ENCODE data around the gene MAPK13. TPM values are rescaled to one million over a fixed set of nuclear protein-coding genes. Genes with fewer than 3 reads are reported as not detected.
A peak's percentile ranks its signal among the peaks of the same experiment; 100 is the strongest.

MAPK13 gene
- total RNA-seq, 6 experiments from 2014 or later = 2.2 to 5.0 (median 3.0) TPM

DNA sequence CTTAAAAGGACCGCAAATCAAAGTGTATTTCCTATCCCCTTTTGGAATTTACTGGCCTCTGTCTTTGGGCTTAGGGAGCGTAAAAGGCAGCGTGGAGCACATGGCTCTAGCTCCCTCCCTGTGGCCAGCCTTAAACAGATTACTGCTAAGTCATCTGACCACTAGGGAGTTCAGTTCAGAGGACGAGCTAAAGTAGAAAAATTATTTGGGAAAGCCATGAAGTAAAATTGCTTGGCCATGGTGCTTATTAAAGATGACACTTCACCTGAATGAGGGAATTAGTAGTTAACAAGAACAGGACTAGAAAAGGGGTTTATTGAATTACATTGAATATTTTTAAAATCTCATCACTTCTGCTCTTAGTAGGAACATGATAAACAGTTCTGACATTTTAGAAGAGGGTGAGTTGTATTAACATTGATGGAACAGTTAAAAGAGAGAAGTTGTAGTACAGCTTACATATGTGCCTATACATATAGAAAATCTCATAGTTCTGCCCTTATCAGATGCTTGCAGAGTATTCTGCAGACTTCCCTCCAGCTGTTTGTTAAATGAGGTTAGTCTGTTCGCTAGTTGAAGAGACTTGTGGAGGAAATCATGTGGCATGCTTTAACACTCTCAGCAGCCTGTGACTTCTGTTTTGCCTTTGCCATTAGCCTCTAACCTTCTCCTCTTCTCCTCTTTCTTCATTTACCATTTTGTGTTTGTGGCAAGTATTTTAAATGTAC is 31.2 kb upstream of the MAPK13 start:
- H3K9me3 ChIP-seq = no peaks in the 10 kb centered on the region
- 60% methylated on average over 5 of the region's 5 CpGs for WGBS (ENCODE audit: insufficient coverage, low coverage, low lambda C conversion rate, missing lambda C conversion rate)
- no peak overlapping the region for H3K27ac ChIP-seq
- no peak for TF ChIP-seq POLR2A (IDR thresholded peaks at IDR 0.05)
- TF ChIP-seq, protein P1, sequence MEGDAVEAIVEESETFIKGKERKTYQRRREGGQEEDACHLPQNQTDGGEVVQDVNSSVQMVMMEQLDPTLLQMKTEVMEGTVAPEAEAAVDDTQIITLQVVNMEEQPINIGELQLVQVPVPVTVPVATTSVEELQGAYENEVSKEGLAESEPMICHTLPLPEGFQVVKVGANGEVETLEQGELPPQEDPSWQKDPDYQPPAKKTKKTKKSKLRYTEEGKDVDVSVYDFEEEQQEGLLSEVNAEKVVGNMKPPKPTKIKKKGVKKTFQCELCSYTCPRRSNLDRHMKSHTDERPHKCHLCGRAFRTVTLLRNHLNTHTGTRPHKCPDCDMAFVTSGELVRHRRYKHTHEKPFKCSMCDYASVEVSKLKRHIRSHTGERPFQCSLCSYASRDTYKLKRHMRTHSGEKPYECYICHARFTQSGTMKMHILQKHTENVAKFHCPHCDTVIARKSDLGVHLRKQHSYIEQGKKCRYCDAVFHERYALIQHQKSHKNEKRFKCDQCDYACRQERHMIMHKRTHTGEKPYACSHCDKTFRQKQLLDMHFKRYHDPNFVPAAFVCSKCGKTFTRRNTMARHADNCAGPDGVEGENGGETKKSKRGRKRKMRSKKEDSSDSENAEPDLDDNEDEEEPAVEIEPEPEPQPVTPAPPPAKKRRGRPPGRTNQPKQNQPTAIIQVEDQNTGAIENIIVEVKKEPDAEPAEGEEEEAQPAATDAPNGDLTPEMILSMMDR (IDR thresholded peaks at IDR 0.05) = no peak
- no peak overlapping the region for H3K4me3 ChIP-seq
- H3K36me3 ChIP-seq = peaks cover 0 to 29% (median 8%) of the 10 kb centered on the region in 4 donors
- ATAC-seq (no peak), DNase-seq (no peak)
- no peaks in the 10 kb centered on the region for H3K27me3 ChIP-seq
- intact Hi-C loops (cut with DNase I) = loop anchor here in 1 of 2 donors (5.0 kb wide), 1 partner anchor 72 kb away; the partner anchor contains the start of gene MAPK14
- peaks cover 0 to 25% (median 14%) of the 10 kb centered on the region in 4 donors for H3K4me1 ChIP-seq

DNA sequence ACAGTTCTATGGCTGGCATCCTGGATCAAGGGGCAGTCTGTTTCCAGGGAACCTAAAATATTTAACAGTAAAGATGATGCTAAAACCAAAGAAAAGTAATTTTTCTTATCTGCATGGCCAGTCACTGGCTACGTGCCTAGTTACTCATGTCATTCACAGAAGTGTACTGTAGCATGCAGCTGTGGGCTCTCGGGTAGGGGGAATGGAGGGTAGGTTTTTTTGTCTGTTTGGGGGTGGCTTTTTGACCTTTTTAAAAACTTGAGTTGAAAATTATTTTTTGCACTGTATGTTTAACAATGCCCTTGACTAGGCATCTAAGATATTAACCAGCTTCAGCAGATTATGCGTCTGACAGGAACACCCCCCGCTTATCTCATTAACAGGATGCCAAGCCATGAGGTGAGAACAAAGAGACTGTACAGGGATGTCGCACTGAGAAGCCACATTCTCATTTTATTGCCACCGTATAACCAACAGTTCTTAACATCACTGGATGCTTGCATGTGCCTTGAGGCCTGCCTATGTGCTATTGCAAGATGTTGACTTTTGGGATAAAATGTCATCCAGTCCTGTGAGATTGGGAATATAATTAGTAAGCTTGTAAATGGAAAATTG is 30.3 kb upstream of the MAPK13 start:
- TF ChIP-seq POLR2A (IDR thresholded peaks at IDR 0.05) = no peak
- TF ChIP-seq, protein P1 (IDR thresholded peaks at IDR 0.05) = no peak
- Histone ChIP-seq H3K4me1 (peaks cover 0 to 22% (median 12%) of the 10 kb centered on the region in 4 donors), H3K27me3 (no peaks in the 10 kb centered on the region), H3K36me3 (peaks cover 0 to 38% (median 9%) of the 10 kb centered on the region in 4 donors), H3K4me3 (no peak overlapping the region), H3K9me3 (no peaks in the 10 kb centered on the region), H3K27ac (no peak overlapping the region)
- DNase-seq = no peak
- intact Hi-C loops (cut with DNase I) = loop anchor here in 1 of 2 donors (5.0 kb wide), 1 partner anchor 73 kb away; the partner anchor contains the start of gene MAPK14
- WGBS (ENCODE audit: insufficient coverage, low coverage, low lambda C conversion rate, missing lambda C conversion rate) = 45% methylated on average over 6 of the region's 6 CpGs
- ATAC-seq = no peak

DNA sequence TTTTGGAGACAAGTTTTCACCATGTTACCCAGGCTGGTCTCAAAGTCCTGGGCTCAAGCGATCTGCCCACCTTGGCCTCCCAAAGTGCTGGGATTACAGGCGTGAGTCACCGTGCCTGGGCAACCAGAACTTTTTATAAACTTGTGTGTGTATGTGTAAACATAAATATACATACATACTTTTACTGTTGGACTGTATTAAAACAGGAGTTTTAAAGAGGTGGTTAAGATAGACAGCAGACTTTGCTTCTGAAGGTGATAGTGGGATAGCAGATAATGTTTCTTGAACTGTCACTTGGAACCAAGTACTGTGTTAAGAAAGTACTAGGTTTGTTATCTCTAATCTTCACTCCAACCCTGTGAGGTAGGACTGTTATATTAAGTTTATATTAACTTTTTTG is 28.6 kb upstream of the MAPK13 start:
- TF ChIP-seq POLR2A (IDR thresholded peaks at IDR 0.05) = no peak
- TF ChIP-seq, protein P1 (IDR thresholded peaks at IDR 0.05) = no peak
- intact Hi-C loops (cut with DNase I) = no loop called here
- Histone ChIP-seq H3K36me3 (peaks cover 0 to 43% (median 11%) of the 10 kb centered on the region in 4 donors), H3K27me3 (no peaks in the 10 kb centered on the region), H3K27ac (no peak overlapping the region), H3K4me1 (peaks cover 0 to 6% (median 3%) of the 10 kb centered on the region in 4 donors), H3K4me3 (no peak overlapping the region), H3K9me3 (no peaks in the 10 kb centered on the region)
- DNase-seq (no peak), ATAC-seq (no peak)
- 100% methylated on average over 1 of the region's 3 CpGs for WGBS (ENCODE audit: insufficient coverage, low coverage, low lambda C conversion rate, missing lambda C conversion rate)

DNA sequence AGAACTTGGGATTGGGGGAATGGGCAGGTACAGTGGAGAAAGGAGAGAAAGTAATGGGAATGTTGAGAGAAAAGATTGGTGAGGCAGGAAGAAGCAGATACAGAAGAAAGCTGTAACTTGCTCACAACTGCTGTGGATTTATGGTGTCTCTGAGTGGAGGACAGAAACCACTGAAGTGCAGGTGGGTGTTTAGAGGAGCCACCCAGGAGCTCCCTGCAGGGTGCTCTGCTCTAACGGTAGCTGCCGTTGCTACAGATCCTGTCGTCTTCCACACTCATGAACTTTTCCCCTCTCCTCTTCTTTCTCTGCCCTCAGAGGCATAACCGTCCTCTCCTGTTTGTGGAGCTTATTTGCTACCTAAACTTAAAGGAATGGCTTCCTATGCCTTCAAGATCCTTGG is 27.5 kb upstream of the MAPK13 start:
- 37% methylated on average over 3 of the region's 4 CpGs for WGBS (ENCODE audit: insufficient coverage, low coverage, low lambda C conversion rate, missing lambda C conversion rate)
- Histone ChIP-seq H3K27ac (no peak overlapping the region), H3K4me3 (no peak overlapping the region), H3K36me3 (peaks cover 3 to 45% (median 11%) of the 10 kb centered on the region in 4 donors), H3K9me3 (no peaks in the 10 kb centered on the region), H3K27me3 (no peaks in the 10 kb centered on the region), H3K4me1 (no peaks in the 10 kb centered on the region)
- ATAC-seq (no peak), DNase-seq (no peak)
- intact Hi-C loops (cut with DNase I) = no loop called here
- TF ChIP-seq POLR2A (IDR thresholded peaks at IDR 0.05) = no peak

DNA sequence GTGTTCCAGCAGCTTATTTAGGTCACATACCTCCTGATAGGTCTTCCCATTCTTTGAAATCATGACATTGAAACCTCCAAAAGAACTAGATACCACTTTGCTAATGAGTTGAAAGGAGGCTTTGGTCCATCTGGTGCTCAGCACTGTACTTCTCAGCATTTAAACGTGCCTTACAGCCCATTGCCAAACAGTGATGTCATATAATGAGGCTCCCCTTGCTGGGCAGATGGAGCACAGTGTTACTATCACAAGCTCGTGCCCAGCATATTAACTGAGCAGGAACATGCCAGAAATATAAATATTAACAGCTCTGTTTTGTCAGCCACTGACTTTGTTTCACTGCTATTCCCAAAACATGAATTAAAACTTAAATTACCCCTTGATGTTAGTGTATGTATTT is 25.5 kb upstream of the MAPK13 start:
- H3K36me3 ChIP-seq = peaks cover 6 to 64% (median 20%) of the 10 kb centered on the region in 4 donors

More for the DNA sequence above, 25.5 kb upstream of the MAPK13 start:
- TF ChIP-seq, protein P1 (IDR thresholded peaks at IDR 0.05) = no peak
- TF ChIP-seq POLR2A (IDR thresholded peaks at IDR 0.05) = no peak
- Histone ChIP-seq H3K9me3 (no peaks in the 10 kb centered on the region), H3K4me3 (no peak overlapping the region), H3K27ac (no peak overlapping the region), H3K4me1 (no peaks in the 10 kb centered on the region), H3K27me3 (no peaks in the 10 kb centered on the region)
- DNase-seq (no peak), ATAC-seq (peak in 1 of 4 donors; percentile 40)
- intact Hi-C loops (cut with DNase I) = no loop called here
- 58% methylated on average over 2 of the region's 2 CpGs for WGBS (ENCODE audit: insufficient coverage, low coverage, low lambda C conversion rate, missing lambda C conversion rate)
